ENCODE results near the gene VAC14. TPM values are rescaled to one million over a fixed set of nuclear protein-coding genes. Genes with fewer than 3 reads are reported as not detected.

Gene VAC14
- polyA plus RNA-seq, 1 of the 3 experiments (the other 2 are of a cell fraction) = 33.2 TPM

- Histone ChIP-seq H4K20me1 (ENCODE audit: insufficient read depth) (no peaks in the 10 kb centered on the region), H3K9me3 (no peaks in the 10 kb centered on the region), H3K4me1 (ENCODE audit: control insufficient read depth in 1 of 2, insufficient read depth in 2 of 2, low read depth in 1 of 2, low read length in 1 of 2) (peaks cover 0 to 25% of the 10 kb centered on the region in 2 experiments; a peak in 1 of 4 replicates), H3K4me3 (ENCODE audit: low read depth in 2 of 2, low read length in 1 of 2) (no peak overlapping the region), H3K27ac (ENCODE audit: low read depth in 2 of 2, low read length in 1 of 2) (no peak overlapping the region), H3K36me3 (replicated peaks in 1 of 2; ENCODE audit: control insufficient read depth in 1 of 2, insufficient read depth in 2 of 2, low read length in 1 of 2) (no peaks in the 10 kb centered on the region), H3K9ac (no peak overlapping the region), H3F3A (replicated peaks; ENCODE audit: insufficient read depth) (peaks cover 2% of the 10 kb centered on the region), H3K27me3 (ENCODE audit: insufficient read depth) (no peaks in the 10 kb centered on the region), H3K4me2 (no peak overlapping the region), H3K79me2 (ENCODE audit: insufficient read depth) (no peaks in the 10 kb centered on the region), H3K9me2 (no peaks in the 10 kb centered on the region), H2AFZ (ENCODE audit: low read depth) (no peak overlapping the region)
- TF ChIP-seq ZBTB33 (IDR thresholded peaks at IDR 0.05; ENCODE audit: borderline replicate concordance, low read depth) = no peak
- POLR2A ChIA-PET = interaction anchor here (0.7 kb wide), 1 partner anchor 48 kb away, joined by 3 read pairs; no protein-coding TSS in a partner anchor
- DNase-seq = no peak
- CTCF ChIA-PET = no interaction called here
- 91% methylated on average over 1 of the region's 1 CpG for WGBS (ENCODE audit: low lambda C conversion rate)
These were observed 158.3 kb downstream of the VAC14 start for GRCh38 chr16:70642633-70643032.

- H3K79me2 ChIP-seq (ENCODE audit: insufficient read depth) = no peaks in the 10 kb centered on the region
- no peaks in the 10 kb centered on the region for H4K20me1 ChIP-seq (ENCODE audit: insufficient read depth)
- H3K4me2 ChIP-seq = no peak overlapping the region; the same call in 1 of the 2 replicates
- no peak overlapping the region for H3K9ac ChIP-seq
- H2AFZ ChIP-seq (ENCODE audit: low read depth) = peak overlapping the region; percentile 80
- no peaks in the 10 kb centered on the region for H3K9me2 ChIP-seq
- H3K36me3 ChIP-seq (replicated peaks in 1 of 2; ENCODE audit: control insufficient read depth in 1 of 2, insufficient read depth in 2 of 2, low read length in 1 of 2) = no peaks in the 10 kb centered on the region
- ChIA-PET POLR2A (no interaction called here), CTCF (interaction anchor here (0.6 to 2.8 kb wide), 10 partner anchors 13 to 277 kb away, joined by 3 to 13 read pairs (median 3); no protein-coding TSS in a partner anchor)
- H3K4me3 ChIP-seq (ENCODE audit: low read depth in 2 of 2, low read length in 1 of 2) = no peak overlapping the region
- DNase-seq = peak; percentile 67
- peaks cover 25% of the 10 kb centered on the region for H3F3A ChIP-seq (replicated peaks; ENCODE audit: insufficient read depth)
- peak overlapping the region; percentile 40 to 52 for H3K27ac ChIP-seq (ENCODE audit: low read depth in 2 of 2, low read length in 1 of 2)
- H3K4me1 ChIP-seq (ENCODE audit: control insufficient read depth in 1 of 2, insufficient read depth in 2 of 2, low read depth in 1 of 2, low read length in 1 of 2) = peaks cover 6 to 9% of the 10 kb centered on the region in 2 experiments; a peak in 3 of 4 replicates
- no peaks in the 10 kb centered on the region for H3K9me3 ChIP-seq
- WGBS (ENCODE audit: low lambda C conversion rate) = 44% methylated on average over 18 of the region's 18 CpGs
- no peaks in the 10 kb centered on the region for H3K27me3 ChIP-seq (ENCODE audit: insufficient read depth)
- TF ChIP-seq TAF1 (IDR thresholded peaks at IDR 0.05; ENCODE audit: borderline replicate concordance, low read depth, low read length) (no peak), USF1 (IDR thresholded peaks at IDR 0.05; ENCODE audit: borderline replicate concordance, low read depth) (peak; percentile 73; the same call in 1 of the 2 replicates), RFX5 (IDR thresholded peaks at IDR 0.05; ENCODE audit: low read length) (no peak), YY1 (IDR thresholded peaks at IDR 0.05; ENCODE audit: low read depth) (no peak), FOSL2 (IDR thresholded peaks at IDR 0.05; ENCODE audit: borderline replicate concordance, low read depth) (peak; percentile 31; the same call in 1 of the 2 replicates), JUND (IDR thresholded peaks at IDR 0.05) (no peak), FOXM1 (IDR thresholded peaks at IDR 0.05; ENCODE audit: low read depth) (no peak), RAD21 (IDR thresholded peaks at IDR 0.05; ENCODE audit: low read length) (no peak), REST (IDR thresholded peaks at IDR 0.05; ENCODE audit: low read depth, low read length) (no peak), MXI1 (IDR thresholded peaks at IDR 0.05; ENCODE audit: low read depth, low read length) (peak; percentile 41; the same call in 1 of the 2 replicates), GATA2 (CRISPR knock-in tag; IDR thresholded peaks at IDR 0.05) (peak; percentile 76), FOXJ3 (CRISPR knock-in tag; IDR thresholded peaks at IDR 0.05) (0 out of 2 replicates have a peak, but pooled peaks have one; percentile 17), NFIC (IDR thresholded peaks at IDR 0.05; ENCODE audit: borderline replicate concordance) (no peak), EZH2phosphoT487 (IDR thresholded peaks at IDR 0.05; ENCODE audit: borderline replicate concordance, low read depth) (no peak), MAX (IDR thresholded peaks at IDR 0.05; ENCODE audit: low read depth) (no peak), TCF12 (IDR thresholded peaks at IDR 0.05) (no peak; the same call in 1 of the 2 replicates), RCOR1 (IDR thresholded peaks at IDR 0.05; ENCODE audit: low read length) (no peak), ELF1 (IDR thresholded peaks at IDR 0.05) (no peak), EP300 (IDR thresholded peaks at IDR 0.05; ENCODE audit: borderline replicate concordance in 1 of 2, low read depth in 1 of 2, low read length in 1 of 2) (peak in 1 of 2 experiments; percentile 45; a peak in 1 of 4 replicates)
These were observed 161.9 kb downstream of the VAC14 start for GRCh38 chr16:70638814-70639792.

Data from SK-N-SH (cell line).